HG03103 (cell line): ENCODE results near the gene ARHGAP4.

Experiments used
- ATAC-seq: cut with Tn5 transposase; IDR thresholded peaks from one replicate; pipeline ENCODE4 v1.9.1; 2021; ENCODE audit warnings: low read depth; ENCODE audit not compliant: unreplicated experiment

Gene ARHGAP4

DNA sequence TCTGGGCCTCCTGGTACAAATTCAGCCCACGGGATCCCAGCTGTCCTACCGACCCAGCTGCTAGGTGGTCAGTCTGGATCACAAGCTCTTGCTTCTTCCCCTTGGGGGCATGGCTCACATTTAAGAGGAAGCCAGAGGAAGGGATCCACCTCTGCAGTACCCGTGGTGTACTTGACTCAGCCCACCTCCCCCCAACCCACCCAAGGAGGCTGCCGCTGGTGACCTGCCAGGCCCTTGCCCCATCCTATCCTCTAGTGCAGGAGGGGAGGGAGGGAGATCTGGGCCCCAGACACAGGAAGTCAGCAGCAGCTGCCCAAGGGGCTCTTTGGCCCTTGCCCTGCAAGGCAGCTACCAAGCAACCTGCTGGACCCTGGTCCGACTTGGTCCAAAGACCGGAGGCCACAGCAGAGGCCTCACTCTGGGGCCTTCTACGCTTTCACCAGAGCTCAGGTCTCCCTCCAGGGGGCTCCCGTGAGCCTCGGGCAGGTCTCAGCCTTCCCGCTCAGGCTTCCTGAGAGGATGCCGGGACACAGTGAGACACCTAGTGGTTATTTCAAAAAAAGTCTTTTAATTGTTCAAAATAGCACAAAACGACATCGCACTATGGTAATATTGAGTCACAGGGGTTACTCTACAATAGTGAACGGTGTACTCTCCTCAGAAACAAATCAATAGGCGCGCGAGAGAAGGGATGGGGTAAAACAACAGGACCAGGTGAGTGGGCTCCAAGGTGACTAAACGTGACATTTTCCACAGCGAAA lies 21.1 kb upstream of the ARHGAP4 start:
- no peak for ATAC-seq

DNA sequence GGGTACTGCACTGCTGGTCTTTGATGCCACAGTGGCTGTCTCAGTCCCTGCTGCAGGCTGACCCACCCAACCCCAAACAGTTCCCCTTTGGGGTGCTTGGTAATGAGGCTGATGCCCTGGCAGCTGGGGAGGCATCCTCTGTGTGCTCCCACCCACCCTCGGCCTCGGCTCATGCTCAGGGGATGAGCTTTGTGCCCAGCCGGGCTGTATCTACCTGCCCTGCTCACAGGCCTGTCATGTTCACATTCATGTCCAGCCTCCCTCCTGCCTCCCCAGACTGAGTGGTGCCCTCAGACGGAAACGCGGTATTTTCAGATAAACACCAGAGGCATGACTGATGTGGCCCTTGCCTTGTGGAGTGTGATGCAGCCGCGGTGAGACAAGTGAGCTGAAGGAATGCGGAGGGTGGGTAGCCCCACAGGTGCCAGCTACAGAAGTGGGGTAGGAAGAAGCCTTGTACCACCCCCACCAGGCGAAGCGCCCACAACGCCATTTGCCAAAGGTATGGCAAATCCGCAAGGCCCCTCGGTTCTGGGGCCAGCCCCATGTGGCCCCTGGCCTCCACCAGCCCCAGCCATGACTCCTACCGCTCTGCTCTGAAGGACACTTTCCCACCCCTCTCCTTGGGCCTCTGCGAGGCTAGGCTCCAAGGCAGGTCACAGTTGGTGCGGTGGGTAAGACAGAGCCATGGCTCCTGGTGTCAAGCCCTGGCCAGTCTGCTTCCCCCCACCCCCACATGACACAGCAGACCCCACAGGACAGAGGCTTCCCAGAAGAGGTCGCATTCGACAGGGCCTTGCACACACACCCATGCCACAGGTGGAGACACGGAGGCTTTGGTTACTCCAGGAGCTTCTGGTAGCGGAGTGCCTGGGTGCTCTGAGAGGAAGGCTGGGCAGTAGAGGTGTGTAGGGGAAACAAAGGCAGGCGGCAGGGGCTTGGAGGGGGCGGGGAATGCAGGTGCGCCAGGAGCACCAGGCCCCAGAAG lies 20.2 kb upstream of the ARHGAP4 start:
- ATAC-seq, result no peak

DNA sequence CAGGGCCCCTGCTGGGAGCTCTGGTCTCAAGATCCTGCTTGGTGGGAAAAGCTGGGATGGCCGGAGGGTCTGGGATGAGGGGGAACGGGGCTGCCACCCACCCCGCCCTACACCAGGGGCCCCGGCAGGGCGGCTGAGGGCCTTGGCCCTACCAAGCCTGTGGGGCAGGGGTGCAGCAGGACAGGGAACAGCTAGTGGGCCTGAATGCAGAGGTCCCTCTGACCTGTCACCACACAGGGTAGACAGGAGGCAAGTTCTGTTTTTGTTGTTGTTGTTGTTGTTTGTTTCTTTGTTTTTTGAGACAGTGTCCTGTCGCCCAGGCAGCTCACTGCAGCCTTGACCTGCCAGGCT lies 18.7 kb upstream of the ARHGAP4 start:
- ATAC-seq, result no peak

DNA sequence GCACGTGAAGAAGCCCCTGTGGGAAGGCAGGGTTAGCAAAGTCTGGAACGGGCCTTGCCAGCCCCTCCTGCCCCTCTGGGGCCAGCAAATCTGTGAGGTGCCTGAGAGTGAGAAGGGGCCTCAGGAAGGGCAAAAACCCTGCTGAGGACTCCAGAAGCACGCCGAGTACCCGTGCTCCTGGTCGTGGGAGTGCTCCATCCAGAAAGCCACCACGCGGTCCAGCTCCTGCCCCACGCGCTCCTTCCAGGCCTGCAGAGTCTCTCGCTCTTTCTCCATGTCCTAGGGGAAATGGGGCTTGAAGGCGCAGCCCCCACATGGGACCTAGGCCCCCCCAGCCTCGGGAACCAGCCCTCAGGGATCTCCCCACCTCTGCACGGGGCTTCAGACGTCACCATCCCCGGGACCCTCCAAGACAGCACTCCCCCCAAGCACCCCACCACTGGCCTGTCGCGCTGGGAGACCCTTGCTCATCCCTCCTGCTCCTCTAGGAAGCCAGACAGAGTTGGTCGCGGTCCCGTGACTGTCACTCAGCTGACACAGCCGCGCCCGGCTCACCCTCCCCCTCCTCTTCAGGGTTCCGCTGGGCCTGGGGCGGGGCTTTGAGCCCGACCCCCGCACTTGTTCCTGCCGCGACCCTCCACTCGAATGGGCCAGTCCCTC lies 18.2 kb upstream of the ARHGAP4 start, which contains the start of gene RENBP:
Gene RENBP, minus strand, starts transcription at position 504 of the 660 bp plus-strand sequence. Its CDS starts 33 bp downstream, at position 471.
- no peak for ATAC-seq

DNA sequence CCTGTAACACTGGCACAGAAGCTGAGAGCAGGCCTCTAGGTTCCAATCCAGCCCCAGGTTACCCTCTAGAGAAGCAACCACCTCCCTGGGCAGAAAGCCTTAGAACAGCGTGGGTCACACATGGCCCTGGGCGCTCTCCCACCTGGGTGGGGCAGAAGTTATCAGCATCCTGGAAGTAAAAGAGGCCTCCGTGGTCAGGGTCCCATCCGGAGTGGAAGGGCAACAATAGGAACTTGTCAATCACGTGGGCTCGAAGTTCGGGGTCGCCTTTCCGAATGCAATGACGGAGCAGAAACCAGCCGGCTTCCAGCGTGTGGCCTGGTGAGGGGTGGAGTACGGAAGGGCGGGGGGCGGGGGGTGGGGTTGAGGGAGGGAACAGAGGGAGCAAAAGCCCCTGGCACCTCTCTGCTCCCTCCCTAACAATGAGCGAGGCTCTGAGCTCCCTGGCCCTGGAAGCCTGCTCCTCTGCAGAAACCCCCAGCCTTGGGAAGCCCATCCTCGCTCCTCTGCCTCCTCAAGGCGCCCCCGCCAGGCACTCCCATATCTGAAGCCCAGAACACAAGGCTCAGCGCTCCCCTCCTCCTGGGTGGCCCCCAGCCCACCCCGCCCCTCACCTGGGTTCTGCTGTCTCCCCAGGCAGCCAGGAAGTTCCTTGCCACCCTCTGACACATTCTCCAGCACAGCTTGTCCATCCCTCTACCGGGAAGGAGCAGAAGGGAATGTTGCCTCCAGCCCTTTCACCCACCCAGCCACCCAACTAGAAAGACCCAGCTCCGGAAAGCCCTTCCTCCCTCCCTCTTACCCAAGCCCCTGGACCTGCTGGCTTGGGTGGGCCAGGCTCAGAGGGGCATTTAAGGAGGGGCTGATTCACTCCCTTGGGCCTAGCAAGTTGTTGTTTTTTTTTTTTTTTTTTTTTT lies 15.5 kb upstream of the ARHGAP4 start:
- no peak for ATAC-seq

DNA sequence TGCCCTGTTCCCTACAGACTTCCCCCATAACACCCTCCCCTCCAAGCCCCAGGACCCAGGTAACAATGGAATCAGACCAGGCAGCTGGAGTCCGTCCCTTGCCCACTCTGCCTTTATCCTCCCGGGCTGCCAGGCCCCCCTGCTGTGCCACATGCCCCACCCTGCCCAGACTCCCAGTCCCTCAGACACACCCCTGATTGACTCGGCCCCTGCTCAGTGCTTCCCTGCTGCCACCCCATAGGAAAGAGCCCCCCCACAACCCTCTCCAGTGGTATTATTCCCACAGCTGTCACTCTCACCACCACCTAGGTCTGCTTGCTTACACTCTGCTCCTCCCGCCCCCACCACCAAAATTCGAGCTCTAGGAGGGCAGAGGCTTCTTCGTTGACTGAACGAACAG lies 13.5 kb upstream of the ARHGAP4 start:
- no peak for ATAC-seq

DNA sequence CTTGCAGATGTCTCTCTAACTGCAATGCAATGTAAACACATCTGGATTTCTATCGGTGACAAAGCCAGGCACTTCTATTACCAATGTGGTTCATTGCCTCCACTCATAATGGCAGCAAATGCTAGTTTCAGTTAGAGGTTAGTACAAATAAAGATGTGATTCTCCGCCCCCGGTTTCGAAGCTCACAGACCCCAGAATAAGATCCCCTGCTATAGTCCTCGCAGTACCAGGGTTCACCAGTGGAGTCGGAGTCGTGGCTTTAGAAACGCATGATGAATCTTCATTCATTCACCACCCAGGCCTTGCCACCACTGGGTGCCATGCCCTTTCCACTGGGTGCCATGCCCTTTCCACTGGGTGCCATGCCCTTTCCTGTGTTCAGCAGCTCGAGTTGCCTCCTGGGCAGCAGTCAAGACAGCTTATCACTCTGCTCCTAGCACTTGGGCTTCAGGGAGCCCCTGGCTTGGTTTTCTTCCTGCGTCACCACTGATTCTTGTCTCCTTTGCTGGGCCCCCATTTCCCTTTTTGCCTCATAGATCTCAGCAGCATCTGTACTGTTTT lies 12.2 kb upstream of the ARHGAP4 start:
- no peak for ATAC-seq

DNA sequence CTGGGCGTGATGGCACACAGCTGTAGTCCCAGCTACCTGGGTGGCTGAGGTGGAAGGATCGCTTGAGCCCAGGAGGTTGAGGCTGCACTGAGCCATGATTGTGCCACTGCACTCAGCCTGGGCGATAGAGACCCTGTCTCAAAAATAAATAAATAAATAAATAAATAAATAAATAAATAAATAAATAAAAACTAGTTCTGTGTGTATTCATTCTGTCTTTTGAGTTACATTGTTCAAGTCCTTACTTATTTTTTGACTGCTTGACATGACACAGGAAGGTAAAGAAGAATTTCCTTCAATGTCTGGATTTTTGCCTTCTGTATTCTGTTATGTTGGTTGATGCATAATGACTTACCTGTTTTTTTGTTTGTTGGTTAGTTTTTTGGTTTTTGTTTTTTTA lies 11.0 kb upstream of the ARHGAP4 start:
- no peak for ATAC-seq

DNA sequence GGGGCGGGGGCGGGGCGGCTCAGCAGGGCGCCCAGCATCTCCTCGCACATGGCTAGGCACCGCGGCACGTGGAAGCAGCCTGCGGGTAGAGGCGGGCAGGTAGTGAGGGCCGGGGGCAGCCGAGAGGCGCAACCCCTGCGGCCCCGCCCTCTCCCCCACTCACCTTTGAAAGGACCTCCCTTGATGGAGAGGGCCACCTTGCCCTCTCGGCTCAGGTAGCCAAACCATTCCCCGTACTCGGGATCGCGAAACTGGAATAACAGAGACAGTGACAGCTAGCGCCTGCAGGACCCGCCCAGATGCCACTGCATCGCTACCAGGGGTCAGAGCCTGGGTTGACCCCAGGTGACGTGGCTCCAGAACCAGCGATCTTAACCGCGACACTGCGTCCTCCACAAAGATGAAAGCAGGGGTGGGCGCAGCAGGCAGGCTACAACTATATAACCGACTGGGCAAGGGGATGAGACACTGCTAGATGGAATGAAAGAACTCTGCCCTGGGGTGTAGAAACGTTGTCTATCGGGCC lies 9.3 kb upstream of the ARHGAP4 start:
- peak; percentile 28 for ATAC-seq

DNA sequence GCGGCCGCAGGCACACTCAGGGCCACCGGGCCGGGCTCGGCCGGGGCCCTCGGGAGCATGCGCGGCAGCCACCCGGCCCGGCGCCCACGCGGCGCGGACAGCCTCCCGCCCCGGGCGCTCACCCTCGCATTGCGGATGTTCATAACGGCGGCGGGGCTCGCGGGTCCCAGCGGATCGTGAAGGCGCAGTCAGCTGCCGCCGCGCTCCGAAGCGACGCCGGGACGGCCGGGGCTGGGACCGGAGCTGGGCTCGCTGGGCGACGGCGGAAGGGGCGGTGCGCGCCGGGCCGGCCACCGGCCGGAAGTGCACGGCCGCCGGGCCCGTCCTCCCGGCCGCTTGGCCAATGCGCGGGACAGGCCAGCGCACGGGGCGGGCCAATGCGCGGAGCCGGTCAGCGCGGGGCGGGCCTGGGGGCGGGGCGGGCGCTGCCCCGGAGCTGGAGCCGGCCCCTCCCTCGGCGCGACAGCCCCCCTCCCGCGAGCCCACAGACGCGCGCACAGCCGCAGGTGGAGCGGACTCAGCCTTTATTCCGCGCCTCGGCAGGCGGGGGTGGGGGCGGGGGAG lies 8.8 kb upstream of the ARHGAP4 start, which contains the start of gene NAA10:
Gene NAA10, minus strand, starts transcription at position 276 of the 564 bp plus-strand sequence. Its CDS starts 133 bp downstream, at position 143.
- peak; percentile 76 for ATAC-seq

DNA sequence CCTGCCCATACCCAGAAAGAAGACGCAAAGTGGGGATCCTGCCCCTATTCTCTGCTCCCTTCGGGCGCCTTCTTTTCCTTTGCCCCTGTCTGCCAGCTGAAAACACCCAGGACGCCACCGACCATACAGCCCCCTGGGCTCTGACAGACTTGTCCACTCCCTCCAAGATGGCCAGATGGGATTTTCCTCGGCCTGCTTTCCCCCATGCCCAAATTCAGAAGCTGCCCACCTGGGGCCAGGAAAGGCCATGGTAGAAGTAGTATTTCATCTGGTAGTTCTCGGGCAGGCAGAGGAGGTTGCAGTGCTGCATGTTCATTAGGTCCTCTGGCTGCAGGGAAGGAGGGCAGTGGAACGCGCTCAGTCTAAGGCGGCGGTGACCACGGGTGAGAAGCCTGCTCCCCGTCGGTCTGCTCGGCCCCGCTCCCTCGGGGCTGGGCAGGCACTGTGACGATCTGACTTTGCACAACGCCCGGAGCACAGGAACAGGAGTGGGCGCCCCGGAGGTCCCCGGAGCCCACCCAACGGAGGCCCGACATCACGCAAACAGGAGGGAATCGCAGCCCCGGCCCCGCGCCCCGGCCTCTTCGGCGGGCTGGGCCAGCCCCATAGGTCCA lies 8.2 kb upstream of the ARHGAP4 start:
- ATAC-seq, result no peak

DNA sequence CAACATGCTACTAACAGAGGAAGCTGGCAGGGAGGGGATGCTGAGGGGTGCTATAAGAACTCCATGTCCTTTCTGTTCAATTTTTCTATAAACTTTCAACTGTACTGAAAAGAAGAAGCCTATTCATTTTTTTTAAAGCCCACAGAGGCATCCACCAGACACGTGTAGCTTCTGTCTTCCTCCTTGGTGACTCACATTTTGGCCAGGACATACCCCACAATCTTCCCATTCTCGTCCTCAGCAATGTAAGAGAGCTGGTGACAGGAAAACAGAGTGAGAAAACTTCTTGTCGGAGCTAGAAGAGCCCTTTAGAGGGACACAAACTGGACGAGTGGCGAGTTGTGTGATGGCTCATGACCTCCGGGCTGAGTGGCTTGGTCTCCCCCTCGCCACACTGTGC lies 7.7 kb upstream of the ARHGAP4 start:
- no peak for ATAC-seq

DNA sequence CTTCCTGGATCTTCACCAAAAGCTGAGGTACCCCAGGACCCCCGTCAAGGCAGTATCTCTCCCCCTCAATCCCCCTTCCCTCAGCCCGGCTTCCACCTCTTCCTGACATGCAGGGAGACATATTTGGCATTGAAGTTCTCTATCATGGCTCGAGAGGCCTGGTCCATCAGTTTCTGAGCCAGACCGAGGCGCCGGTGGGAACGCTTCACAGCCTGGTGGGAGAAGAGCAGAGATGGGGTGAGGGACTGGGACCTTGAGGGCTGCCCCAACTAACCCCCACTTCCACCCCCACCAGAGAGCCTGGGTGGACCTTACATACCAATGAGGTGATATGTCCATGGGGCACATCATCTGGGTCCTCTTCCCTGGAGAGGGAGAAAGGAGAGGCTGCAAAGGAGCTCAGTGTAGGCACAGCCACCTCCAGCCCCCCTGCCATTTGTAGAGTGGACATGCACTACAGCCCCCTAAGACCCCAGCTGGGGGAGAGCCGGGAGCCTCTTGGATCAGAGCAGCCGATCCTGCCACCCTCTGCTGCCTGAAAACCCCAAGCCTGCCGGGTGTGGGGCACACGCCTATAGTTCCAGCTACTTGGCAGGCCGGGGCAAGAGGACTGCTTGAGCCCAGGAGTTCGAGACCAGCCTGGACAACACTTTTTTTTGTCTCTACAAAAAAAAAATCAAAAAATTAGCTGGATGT lies 6.3 kb upstream of the ARHGAP4 start:
- no peak for ATAC-seq

DNA sequence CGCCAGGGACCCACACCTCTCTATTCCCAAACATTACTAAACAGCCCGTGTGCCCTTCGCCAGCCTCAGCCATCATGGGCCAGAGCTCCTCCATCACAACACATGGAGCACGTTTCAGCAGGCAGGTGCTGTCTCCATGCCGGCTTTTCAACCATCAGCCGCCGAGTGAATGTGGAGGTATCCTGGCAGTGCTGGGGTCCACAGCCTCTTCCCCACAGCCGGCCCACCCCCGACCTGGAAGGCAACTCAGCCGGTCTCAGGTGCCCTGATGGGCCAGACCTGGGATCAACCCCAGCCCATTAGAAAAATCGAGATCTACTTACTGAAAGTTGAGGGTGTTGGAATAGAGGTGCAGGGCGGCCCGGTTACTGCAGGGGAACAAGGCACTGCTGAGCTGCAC lies 5.7 kb upstream of the ARHGAP4 start:
- no peak for ATAC-seq

DNA sequence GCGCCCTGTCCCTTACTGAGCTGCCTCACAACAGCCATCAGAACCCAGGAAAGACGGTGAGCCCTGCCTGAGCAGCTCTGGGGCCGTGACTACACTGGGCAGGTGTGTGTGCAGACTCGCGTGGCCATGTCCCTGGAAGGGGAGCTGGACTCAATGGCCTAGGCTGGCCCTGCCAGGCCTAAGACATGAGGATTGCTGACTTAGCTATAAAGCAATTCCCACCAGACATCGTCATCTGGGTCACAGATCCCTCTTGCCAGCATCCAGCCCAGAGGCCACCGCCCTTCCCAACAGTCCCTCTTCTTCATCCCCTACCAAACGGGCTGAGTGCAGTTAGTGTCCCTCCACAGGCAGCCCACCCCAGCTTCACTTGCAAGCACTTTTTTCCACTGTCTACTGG lies 5.1 kb upstream of the ARHGAP4 start:
- ATAC-seq, result no peak

DNA sequence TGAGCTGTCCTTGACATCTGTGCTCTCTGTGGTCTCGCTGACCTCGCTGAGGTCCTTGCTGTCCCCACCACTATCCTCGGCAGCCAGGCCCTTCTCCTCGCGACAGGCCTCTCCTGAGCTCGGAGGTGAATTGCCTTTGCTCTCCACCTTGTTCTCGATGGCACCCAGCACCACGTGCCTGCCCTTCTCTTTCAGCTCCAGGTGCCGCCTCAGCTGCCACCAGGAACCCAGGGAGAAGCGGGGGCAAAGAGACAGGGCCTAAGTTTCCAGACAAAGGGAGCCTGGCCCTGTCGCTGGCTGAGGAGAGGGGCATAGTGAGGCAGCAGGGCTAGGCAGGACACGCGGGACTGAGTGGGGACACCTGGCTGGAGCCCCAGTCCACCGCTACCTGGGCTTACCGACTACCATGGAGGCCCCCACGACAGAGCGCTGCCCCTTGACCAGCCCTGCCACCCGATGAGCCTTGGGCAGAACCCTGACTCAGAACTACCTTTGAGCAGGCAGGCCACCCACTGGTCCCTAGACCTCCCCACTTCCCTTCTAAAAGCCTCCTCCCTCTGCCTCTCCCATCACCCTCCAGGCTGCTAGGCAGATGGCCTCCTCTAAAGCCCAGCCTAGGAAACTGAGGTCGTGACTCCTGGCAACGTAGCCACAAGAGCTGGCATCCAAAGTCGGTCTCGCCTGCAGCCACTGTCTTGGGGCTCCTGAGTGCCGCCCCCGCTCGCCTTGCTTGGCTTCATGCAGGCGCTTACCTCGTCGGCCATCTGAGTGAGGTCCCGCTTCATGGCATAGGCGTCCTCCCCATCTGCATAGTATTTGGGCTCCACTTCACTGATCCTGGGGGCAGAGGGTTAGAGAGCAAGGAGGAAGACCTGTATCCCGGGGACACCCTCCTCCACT lies 4.2 kb upstream of the ARHGAP4 start:
- no peak for ATAC-seq

DNA sequence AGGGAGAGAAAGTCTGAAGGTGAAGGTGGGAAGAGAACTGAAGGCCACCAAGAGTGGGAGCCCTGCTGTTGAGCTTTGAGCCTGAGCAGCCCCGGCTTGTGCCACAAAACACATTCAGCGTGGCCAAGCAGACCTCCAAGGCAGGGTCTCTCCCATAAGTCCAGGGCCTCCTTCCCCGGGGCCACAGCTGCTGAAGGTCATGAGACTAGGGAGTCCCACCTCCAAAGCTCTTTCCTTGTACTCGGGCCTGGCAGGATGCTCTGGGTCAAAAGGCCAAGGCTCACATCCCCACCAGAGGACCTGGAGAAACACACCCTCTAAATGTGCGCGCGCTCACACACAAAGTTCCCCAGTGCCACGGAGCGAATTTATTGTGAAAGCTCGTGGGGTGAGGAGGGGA lies 3.5 kb upstream of the ARHGAP4 start:
- ATAC-seq, result no peak
